Mucosa of descending colon (tissue), 3 donors: ENCODE measurements around the gene BRSK1. TPM values are rescaled to one million over a fixed set of nuclear protein-coding genes. Genes with fewer than 3 reads are reported as not detected.
A peak's percentile ranks its signal among the peaks of the same experiment; 100 is the strongest.

Experiments used
- ATAC-seq: fragments of 200-7000 bp; cut with Tn5 transposase; one replicate; pipeline ENCODE4 v1.9.1; 2020; ENCODE audit warnings: mild to moderate bottlenecking, moderate library complexity
- DNase-seq, 3 donors: peaks; one replicate each; pipeline ENCODE4 v3.0.0-alpha.2; 2020
- H3K36me3 ChIP-seq: fragments of 200-600 bp; one replicate; pipeline ENCODE4 v1.8.0; 2021; ENCODE audit warnings: low read depth, mild to moderate bottlenecking
- H3K4me1 ChIP-seq: fragments of 200-600 bp; one replicate; pipeline ENCODE4 v1.8.0; 2021; ENCODE audit warnings: low read depth, mild to moderate bottlenecking
- H3K4me3 ChIP-seq: fragments of 200-600 bp; one replicate; pipeline ENCODE4 v1.8.0; 2021; ENCODE audit warnings: mild to moderate bottlenecking
- H3K9me3 ChIP-seq: fragments of 200-600 bp; one replicate; pipeline ENCODE4 v1.8.0; 2021; ENCODE audit warnings: mild to moderate bottlenecking
- intact Hi-C, 2 donors: fragments of 100-400 bp; cut with DNase I in 1 of 2; cut with micrococcal nuclease in 1 of 2; formaldehyde crosslinking; loops; one replicate each; pipeline versions ENCODE4 v1.11.0 to v1.11.1; 2022; cut with DNase I, micrococcal nuclease
- total RNA-seq, 3 donors: library from RNA; stranded (reverse); fragmentation: NEBNext Ultra II Directional in 2 of 3; extraction: Animal tissue kit (Norgen Biotek cat#: 25700) in 2 of 3; gene quantifications; one replicate each; pipeline versions ENCODE4 v1.2.1 to v1.2.4, GENCODE V29; 2021 to 2023
- TF ChIP-seq, protein P1 (sequence below): fragments of 200-600 bp; IDR thresholded peaks from one replicate; pipeline ENCODE4 v1.8.0; 2022; ENCODE audit warnings: antibody characterized with exemption, mild to moderate bottlenecking
- donor health status: DM: no; HTN: no; CAD: no; lungs with moderate emphysema.
- donor health status: DM: no; HTN: no; CAD: no.
- donor health status: DM: no; HTN: yes; CAD: no.

Gene BRSK1
- total RNA-seq, 3 donors from 2014 or later: 1.6 to 18.1 (median 1.9) TPM

- TF ChIP-seq, protein P1, sequence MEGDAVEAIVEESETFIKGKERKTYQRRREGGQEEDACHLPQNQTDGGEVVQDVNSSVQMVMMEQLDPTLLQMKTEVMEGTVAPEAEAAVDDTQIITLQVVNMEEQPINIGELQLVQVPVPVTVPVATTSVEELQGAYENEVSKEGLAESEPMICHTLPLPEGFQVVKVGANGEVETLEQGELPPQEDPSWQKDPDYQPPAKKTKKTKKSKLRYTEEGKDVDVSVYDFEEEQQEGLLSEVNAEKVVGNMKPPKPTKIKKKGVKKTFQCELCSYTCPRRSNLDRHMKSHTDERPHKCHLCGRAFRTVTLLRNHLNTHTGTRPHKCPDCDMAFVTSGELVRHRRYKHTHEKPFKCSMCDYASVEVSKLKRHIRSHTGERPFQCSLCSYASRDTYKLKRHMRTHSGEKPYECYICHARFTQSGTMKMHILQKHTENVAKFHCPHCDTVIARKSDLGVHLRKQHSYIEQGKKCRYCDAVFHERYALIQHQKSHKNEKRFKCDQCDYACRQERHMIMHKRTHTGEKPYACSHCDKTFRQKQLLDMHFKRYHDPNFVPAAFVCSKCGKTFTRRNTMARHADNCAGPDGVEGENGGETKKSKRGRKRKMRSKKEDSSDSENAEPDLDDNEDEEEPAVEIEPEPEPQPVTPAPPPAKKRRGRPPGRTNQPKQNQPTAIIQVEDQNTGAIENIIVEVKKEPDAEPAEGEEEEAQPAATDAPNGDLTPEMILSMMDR: no peak
- ATAC-seq: no peak
- peaks cover 25% of the 10 kb centered on the region for H3K4me1 ChIP-seq
Observed at GRCh38 chr19:55341595-55342531, 58.1 kb downstream of the BRSK1 start.

DNA sequence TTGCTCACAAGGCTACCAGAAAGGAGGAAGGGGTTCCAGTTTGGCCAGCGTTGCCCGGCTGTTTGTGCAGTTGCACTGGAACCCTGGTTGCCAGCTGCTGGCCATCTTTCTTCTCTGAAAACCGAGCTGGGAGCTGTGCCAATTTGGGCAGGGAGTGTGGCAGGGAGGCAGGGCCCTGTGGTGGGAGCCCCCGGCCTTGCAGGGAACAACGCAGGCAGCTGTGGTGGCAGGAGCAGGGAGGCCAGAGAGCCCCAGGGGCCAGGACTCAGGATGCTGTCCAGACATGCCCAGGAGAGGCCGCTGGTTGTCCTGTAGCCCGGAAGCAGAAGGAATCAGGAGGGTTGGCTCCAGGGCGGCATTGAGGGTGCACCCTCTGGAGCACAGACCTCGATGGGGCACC, 60.6 kb downstream of the BRSK1 start:
- TF ChIP-seq, protein P1: no peak
- intact Hi-C loops: no loop called here
- ATAC-seq: no peak
- Histone ChIP-seq H3K9me3 (no peaks in the 10 kb centered on the region), H3K4me3 (no peak overlapping the region), H3K4me1 (peaks cover 19% of the 10 kb centered on the region), H3K36me3 (peaks cover 3% of the 10 kb centered on the region)
- DNase-seq: no peak

More at GRCh38 chr19:55341595-55342531, 58.1 kb downstream of the BRSK1 start:
- no peaks in the 10 kb centered on the region for H3K9me3 ChIP-seq
- intact Hi-C loops: no loop called here
- no peak overlapping the region for H3K4me3 ChIP-seq
- H3K36me3 ChIP-seq: peaks cover 7% of the 10 kb centered on the region
- peak in 2 of 3 donors; percentile 47 to 58 for DNase-seq

DNA sequence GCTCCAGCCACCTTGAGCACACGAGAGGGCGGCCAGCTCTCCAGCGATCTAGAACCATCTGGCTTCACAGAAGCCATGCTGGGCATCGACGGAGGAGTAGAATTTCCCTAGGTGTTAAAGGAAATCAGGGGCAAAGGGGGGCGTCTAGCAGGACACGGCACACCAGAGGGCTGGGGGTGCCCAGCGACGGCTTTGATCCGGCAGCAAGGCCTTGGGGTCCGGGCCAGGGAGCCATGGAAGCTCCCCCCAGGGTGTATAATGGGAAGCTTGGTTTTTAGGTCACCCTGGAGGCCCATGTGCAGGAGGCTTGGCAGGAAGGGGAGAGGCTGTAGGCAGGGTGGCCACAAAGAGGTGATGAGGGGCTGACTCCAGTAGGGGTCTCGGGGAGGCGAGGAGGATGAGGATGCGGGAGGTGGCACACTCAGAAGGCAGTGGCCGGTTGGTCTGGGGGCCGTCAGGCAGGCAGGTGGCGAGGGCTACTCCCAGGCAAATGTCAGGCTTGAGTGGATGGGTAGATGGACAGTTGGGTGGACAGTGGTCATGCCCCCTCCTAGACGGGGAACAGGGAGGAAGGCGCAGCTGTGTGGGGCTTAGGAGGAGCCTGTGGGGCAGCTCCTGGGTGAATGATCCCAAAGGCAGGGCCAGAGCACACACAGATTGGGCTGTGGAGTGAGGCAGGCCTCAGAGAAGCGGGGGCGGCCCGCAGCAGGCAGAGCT, 61.5 kb downstream of the BRSK1 start:
- intact Hi-C loops: no loop called here
- H3K36me3 ChIP-seq: no peaks in the 10 kb centered on the region
- ATAC-seq: no peak
- H3K4me3 ChIP-seq: no peak overlapping the region
- peaks cover 19% of the 10 kb centered on the region for H3K4me1 ChIP-seq
- DNase-seq: no peak
- TF ChIP-seq, protein P1: no peak
- no peaks in the 10 kb centered on the region for H3K9me3 ChIP-seq

- peak; percentile 72 for ATAC-seq
Observed at GRCh38 chr19:55345818-55346724, 62.3 kb downstream of the BRSK1 start.

More at GRCh38 chr19:55345818-55346724, 62.3 kb downstream of the BRSK1 start:
- Histone ChIP-seq H3K4me1 (peaks cover 13% of the 10 kb centered on the region), H3K36me3 (no peaks in the 10 kb centered on the region), H3K4me3 (no peak overlapping the region), H3K9me3 (no peaks in the 10 kb centered on the region)
- TF ChIP-seq, protein P1: no peak
- DNase-seq: peak; percentile 72 to 84 (median 78)
- intact Hi-C loops: no loop called here
